Renal cortex interstitium (tissue), 11 donors: Measurements from ENCODE around the gene EPRS1. TPM values are rescaled to one million over a fixed set of nuclear protein-coding genes. Genes with fewer than 3 reads are reported as not detected.
"Not testable (repeated sequence)": the region's sequence is repeated elsewhere in the genome, so short reads cannot be mapped to it uniquely, and the experiment has no call there.

Experiments
- DNase-seq, 11 donors: peaks; one replicate each; pipeline ENCODE4 v3.0.0-alpha.2; 2013; ENCODE audit warnings: low read depth in 9 of 11, low spot score in 4 of 11; ENCODE audit errors: extremely low read depth in 1 of 11
- polyA plus RNA-seq, 3 donors: library from polyadenylated mRNA; unstranded; fragments of 120-200 nt; gene quantifications; one replicate each; pipeline ENCODE4 v1.2.1, GENCODE V29; 2013; ENCODE audit not compliant: insufficient read length in 3 of 3

The EPRS1 gene
- polyA plus RNA-seq, 3 donors = 101 to 118 (median 103) TPM

GRCh38 chr1:220056374-220056773, 10.1 kb upstream of the EPRS1 start:
- DNase-seq = no peak

- DNase-seq = peak in 2 of 11 donors; percentile 10 to 11
Observed at GRCh38 chr1:220045356-220046051, 801 bp downstream of the EPRS1 start.

GRCh38 chr1:220044678-220045355, 1.5 kb downstream of the EPRS1 start:
- DNase-seq = no peak

- no peak for DNase-seq
Observed at GRCh38 chr1:220043646-220044045, 2.7 kb downstream of the EPRS1 start.

- DNase-seq = no peak
Observed at GRCh38 chr1:220040028-220040596, 6.2 kb downstream of the EPRS1 start.

- no peak for DNase-seq
Observed at GRCh38 chr1:220038640-220039039, 7.7 kb downstream of the EPRS1 start.

GRCh38 chr1:220037810-220038209, 8.5 kb downstream of the EPRS1 start:
- not testable (repeated sequence) for DNase-seq

GRCh38 chr1:220032911-220033310, 13.4 kb downstream of the EPRS1 start:
- no peak for DNase-seq

- DNase-seq = no peak
Observed at GRCh38 chr1:220031287-220031686, 15.0 kb downstream of the EPRS1 start.

GRCh38 chr1:220028346-220028895, 17.9 kb downstream of the EPRS1 start:
- no peak for DNase-seq

GRCh38 chr1:220019071-220019470, 27.2 kb downstream of the EPRS1 start:
- no peak for DNase-seq

- no peak for DNase-seq
Observed at GRCh38 chr1:220013497-220013896, 32.8 kb downstream of the EPRS1 start.

GRCh38 chr1:220012259-220012658, 34.0 kb downstream of the EPRS1 start:
- peak in 1 of 11 donors; percentile 7 for DNase-seq

- no peak for DNase-seq
Observed at GRCh38 chr1:220011620-220012019, 34.7 kb downstream of the EPRS1 start.

- no peak for DNase-seq
Observed at GRCh38 chr1:220007438-220007837, 38.9 kb downstream of the EPRS1 start.

GRCh38 chr1:220005489-220005888, 40.8 kb downstream of the EPRS1 start:
- DNase-seq = no peak

- no peak for DNase-seq
Observed at GRCh38 chr1:220003610-220004299, 42.5 kb downstream of the EPRS1 start.

GRCh38 chr1:220003015-220003414, 43.3 kb downstream of the EPRS1 start:
- no peak for DNase-seq

- no peak for DNase-seq
Observed at GRCh38 chr1:220001095-220001501, 45.2 kb downstream of the EPRS1 start.

- DNase-seq = no peak
Observed at GRCh38 chr1:219999821-220000220, 46.5 kb downstream of the EPRS1 start.
